ENCODE results near the gene HTT-AS. TPM values are rescaled to one million over a fixed set of nuclear protein-coding genes. Genes with fewer than 3 reads are reported as not detected.
"Not testable (repeated sequence)": the region's sequence is repeated elsewhere in the genome, so short reads cannot be mapped to it uniquely, and the experiment has no call there.

HTT-AS gene
- total RNA-seq, 1 donor from 2014 or later = not detected

DNA sequence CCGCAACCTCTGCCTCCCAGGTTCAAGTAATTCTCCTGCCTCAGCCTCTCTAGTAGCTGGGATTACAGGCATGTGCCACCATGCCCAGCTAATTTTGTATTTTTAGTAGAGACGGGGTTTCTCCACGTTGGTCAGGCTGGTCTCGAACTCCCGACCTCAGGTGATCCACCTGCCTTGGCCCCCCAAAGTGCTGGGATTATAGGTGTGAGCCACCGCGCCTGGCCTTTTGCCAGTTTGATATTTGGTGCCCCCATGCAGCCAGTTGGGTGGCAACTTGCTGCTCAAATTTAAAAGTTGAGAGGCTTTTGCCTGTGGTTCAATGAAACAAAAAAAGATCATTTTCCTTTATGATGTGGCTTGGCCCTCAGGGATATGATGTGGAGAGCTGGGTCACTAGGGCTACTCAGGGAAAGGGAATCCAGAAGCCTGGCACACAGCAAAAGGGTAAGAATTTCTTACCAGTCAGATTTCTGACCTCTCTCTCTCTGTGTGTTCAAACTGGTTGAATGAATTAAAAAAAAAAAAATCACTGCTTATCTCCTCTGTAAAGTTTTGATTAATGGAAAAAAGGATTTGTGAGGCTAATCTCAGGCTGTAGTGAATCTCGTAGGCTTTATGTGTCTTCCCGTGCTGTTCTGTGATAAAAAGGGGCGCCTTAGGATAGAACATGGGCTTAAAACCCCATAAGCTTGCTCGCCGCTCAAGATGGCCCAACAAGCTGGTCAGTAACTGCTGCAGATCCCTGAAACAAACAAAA, 23.0 kb downstream of the HTT-AS start:
- DNase-seq (ENCODE audit: low read depth, low spot score) = not testable (repeated sequence)

- DNase-seq (ENCODE audit: low read depth, low spot score) = no peak
Observed at GRCh38 chr4:3047464-3048286, 26.7 kb downstream of the HTT-AS start.

DNA sequence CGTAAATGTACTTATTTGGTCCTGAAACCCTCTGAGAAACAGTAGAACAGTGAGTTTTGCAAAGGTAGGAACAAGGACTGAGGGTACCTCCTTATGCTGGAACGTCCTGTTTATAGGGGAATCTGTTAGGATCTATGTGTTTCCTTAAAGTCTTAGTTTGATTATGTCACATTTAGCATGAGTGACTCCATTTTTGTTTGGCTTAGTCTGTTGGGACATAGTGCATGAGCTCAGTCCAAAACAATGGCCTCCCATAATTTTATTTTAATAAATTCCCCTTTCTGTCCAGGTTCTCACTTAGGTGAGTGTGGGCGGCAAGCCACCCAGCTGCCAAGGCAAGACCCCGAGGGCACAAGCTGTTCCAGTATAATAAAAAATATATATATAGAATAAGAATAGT, 27.7 kb downstream of the HTT-AS start:
- no peak for DNase-seq (ENCODE audit: low read depth, low spot score)

DNA sequence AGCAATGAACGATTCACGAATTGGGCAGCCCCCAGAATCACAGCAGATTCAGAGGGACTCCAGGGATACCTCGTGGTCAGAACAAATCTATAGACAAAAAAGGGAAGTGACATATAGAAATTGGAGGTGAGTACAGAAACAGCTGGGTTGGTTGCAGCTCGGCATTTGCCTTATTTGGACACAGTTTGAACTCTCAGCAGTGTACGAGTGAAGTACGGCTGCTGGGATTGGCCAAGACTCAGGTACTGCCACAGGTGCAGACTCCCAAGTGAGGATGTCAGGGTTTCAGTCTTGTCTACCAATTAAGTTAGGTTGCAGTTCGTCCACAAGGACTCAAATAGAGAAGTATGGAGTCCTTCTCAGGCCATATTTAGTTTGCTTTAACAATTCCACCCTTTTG, 28.2 kb downstream of the HTT-AS start:
- DNase-seq (ENCODE audit: low read depth, low spot score) = no peak

DNA sequence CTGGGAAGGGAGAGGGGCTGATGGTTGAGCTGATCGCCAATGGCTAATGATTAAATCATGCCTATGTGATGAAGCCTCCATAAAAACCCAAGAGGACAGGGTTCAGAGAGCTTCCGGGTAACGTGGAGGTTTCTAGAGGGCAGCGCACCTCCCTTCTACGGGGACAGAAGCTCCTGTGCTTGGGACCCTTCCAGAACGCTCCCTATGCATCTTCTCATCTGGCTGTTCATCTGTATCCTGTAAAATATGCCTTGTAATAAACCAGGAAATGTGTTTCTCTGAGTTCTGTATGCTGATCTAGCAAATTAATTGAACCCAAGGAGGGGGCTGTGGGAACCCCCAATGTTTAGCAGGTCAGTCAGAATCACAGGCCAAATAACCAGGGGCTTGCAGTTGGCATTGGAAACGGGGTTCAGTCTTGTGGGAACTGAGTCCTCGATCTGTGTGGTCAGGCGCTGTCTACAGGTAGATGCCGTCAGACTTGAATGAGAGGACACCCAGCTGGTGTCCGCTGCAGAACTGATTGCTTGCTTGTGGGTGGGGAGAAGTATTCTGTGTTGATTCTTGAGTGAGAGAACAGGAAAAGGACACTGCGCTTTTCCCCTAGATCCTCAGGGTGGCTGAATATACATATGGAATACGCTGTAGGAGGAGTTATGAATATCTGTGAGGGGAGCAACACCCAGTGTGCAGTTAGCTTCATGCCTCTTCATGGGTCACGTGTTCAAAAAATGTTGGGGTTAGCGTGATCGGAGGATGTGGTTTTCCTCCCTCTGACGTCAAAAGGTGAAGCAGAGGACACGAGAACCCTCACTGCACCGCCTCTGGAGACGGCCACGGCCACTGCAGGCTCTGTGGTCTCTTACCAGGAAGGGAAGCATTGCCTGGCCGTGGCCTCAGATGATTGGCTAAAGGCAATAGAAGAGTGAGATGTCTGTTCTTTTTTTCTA, 29.2 kb downstream of the HTT-AS start:
- DNase-seq (ENCODE audit: low read depth, low spot score) = no peak

DNA sequence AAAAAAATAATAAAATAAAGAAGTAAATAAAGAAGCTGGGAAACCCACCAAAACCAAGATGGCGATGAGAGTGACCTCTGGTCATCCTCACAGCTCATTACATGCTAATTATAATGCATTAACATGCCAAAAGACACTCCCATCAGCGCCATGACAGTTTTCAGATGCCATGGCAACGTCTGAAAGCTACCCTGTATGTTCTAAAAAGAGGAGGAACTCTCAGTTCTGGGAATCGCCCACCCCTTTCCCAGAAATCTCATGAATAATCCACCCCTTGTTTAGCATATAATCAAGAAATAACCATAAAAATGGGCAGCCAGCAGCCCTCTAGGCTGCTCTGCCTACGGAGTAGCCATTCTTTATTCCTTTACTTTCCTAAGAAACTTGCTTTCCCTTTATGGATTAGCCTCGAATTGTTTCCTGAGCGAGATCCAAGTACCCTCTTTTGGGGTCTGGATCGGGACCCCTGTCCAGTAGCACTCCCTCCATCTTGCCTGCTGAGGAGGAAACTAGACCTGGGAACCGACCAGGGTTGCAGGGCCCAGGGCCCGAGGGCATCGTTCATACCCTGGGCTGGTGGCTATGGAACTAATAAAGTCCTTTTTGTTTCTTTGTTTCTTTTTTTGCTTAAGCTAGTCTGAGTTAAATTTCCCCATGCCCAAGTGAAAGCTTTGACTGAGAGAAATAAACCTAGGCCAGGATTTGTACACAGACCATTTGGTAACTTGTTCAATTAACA, 30.9 kb downstream of the HTT-AS start:
- DNase-seq (ENCODE audit: low read depth, low spot score) = no peak

DNA sequence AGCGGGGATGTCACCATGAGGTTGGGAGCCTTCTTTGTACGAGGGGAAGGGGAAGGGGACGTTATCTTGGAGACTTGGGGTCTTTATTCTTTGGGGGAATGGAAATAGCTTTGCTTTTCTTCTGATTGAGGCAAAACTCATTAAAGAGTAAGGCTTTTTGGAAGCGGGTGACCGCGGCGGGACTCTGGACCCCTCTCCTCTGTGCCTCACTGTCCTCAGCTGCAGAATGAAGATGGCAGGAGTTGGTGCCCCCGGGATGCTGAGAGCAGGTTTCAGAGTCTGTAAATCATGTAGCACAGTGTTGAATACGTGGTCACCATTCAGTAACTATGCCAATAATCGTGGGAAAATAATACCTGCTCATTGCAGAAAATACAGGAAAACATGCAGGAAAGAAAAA, 32.1 kb downstream of the HTT-AS start:
- DNase-seq (ENCODE audit: low read depth, low spot score) = no peak

DNA sequence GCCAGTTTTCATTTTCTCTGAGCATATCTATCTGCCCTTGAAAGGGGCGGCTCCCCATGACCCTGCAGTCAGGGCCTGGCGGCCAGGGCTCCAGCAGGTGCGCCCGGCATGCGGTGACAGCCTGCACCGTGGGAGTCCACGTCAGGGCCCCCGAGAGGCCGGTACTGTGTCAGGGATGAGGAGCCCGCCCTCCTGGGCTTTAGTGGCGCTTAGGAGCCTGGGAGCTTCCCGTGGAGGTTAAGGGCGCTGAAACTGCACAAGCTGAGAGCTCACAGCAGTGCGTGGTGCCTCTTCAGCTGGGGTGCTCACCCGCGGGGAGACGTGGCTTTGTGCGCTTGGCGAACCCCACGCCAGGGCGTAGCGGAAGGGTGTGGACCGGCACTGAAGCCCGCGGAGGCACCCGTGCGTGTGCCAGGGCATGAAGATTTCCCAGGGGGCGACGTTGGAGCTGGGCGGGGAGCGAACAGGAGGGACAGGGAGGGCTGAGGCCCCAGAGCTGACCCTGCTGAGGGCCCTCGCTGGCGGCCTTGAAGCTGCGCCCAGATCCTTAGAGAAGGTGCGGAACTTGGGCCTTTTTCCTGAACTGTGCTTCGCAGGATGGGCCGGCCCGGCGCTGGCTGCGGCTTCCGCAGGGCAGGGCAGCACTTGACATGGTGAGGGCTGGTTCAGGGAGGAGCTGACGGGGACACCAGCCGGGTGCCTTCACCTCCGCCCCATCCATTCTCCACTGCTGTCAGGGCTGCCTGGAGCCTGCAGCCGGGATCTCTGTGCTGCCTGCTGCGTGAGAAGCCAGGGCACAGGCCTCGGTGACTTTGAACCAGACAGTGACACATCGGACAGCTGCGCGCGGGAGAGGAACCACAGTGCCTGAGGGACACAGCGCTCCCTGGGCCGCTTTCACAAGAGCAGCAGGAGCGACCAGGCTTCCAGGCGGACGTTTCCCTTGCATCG, 32.9 kb downstream of the HTT-AS start:
- no peak for DNase-seq (ENCODE audit: low read depth, low spot score)

DNA sequence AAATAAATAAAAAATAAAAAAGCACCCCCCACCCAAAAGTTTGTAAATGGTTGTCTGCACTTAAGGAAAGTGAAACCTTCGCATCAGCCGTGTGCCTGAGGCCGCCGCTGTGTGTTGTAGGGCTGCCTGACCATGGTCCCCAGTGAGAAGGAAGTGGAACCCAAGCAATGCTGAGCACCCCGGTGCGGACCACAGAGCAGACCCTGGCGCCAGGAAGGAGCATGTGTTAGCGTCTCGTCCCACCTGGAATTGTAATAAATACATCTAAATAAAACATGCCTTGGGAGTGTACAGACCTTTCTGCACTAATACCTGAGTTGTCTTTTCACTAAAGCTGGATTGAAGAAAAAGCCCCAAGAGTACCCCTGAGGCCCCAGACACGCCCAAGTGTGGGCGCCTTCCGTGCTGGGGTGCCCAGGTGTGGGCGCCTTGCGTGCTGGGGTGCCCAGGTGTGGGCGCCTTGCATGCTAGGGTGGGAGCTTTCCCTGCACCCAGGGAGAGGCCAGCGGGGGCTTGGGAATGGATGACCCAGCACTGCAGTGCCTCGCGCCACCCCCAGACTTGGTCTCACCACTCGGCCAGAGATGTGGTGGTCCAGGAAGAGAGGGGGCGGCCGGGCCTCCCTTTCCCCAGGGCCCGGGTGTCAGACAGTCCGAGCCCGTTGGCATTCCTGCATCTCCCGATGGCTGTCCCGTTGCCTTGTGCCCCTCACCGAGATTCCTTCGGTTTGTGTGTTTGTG, 33.7 kb downstream of the HTT-AS start:
- no peak for DNase-seq (ENCODE audit: low read depth, low spot score)

GRCh38 chr4:3039706-3040366, 34.5 kb downstream of the HTT-AS start:
- DNase-seq (ENCODE audit: low read depth, low spot score) = no peak

GRCh38 chr4:3037957-3038461, 36.3 kb downstream of the HTT-AS start:
- no peak for DNase-seq (ENCODE audit: low read depth, low spot score)

GRCh38 chr4:3036131-3036952, 38.0 kb downstream of the HTT-AS start:
- DNase-seq (ENCODE audit: low read depth, low spot score) = no peak

- no peak for DNase-seq (ENCODE audit: low read depth, low spot score)
Observed at GRCh38 chr4:3035674-3036073, 38.7 kb downstream of the HTT-AS start.

GRCh38 chr4:3035249-3035648, 39.1 kb downstream of the HTT-AS start:
- no peak for DNase-seq (ENCODE audit: low read depth, low spot score)

- no peak for DNase-seq (ENCODE audit: low read depth, low spot score)
Observed at GRCh38 chr4:3034231-3034630, 40.1 kb downstream of the HTT-AS start.

DNA sequence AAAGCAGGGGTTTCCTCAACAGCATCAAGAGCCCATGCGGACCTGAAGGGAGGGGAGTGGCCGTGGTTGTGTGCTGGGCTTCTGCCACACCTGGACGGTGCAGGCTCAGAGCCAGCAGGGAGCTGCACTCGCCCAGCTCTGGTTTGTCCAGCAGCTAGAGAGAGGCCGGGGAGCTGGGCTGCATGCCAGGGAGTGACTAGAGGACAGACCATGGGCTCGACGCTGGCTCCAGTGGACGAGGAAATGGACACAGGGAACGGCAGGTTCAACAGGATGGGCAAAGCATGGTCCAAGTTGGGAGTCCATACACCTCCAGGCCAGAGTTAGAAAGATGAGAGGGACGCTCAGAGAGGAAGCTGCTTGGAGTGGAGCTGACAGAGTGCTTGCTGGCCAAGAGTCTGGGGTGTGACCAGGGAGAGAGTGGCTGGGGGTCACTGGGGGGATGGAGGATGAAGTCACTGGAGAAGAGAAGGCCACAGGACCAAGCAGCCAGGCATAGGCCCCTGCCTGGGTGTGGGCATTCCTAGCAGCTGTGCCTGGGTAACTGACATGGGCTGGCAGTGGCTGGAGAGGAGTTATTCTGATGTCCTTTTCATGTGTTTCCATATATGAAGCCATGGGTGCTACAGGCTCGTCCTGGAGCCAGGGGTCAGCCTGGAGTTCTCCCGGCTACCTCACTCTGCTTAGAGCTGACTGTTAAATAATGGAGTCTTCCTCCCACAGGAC, 42.8 kb downstream of the HTT-AS start:
- no peak for DNase-seq (ENCODE audit: low read depth, low spot score)

All from pulmonary artery endothelial cell (primary cell).